ENCODE measurements around the gene UBC.
"Not testable (repeated sequence)": the region's sequence is repeated elsewhere in the genome, so short reads cannot be mapped to it uniquely, and the experiment has no call there.

DNA sequence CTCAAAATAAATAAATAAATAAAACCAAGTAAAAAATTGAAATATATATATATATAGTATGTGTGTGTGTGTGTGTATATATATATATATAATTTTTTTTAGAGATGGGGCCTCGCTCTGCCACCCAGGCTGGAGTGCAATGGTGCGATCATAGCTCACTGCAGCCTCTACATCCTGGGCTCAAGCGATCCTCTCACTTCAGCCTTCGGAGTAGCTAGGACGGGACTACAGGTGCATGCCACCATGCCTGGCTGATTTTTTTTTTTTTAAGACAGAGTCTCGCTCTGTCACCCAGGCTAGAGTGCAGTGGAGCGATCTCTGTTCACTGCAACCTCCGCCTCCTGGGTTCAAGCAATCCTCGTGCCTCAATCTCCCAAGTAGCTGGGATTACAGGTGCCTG is 26.7 kb downstream of the UBC start:
- TF ChIP-seq, protein P1, sequence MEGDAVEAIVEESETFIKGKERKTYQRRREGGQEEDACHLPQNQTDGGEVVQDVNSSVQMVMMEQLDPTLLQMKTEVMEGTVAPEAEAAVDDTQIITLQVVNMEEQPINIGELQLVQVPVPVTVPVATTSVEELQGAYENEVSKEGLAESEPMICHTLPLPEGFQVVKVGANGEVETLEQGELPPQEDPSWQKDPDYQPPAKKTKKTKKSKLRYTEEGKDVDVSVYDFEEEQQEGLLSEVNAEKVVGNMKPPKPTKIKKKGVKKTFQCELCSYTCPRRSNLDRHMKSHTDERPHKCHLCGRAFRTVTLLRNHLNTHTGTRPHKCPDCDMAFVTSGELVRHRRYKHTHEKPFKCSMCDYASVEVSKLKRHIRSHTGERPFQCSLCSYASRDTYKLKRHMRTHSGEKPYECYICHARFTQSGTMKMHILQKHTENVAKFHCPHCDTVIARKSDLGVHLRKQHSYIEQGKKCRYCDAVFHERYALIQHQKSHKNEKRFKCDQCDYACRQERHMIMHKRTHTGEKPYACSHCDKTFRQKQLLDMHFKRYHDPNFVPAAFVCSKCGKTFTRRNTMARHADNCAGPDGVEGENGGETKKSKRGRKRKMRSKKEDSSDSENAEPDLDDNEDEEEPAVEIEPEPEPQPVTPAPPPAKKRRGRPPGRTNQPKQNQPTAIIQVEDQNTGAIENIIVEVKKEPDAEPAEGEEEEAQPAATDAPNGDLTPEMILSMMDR (IDR thresholded peaks at IDR 0.05): not testable (repeated sequence)
- TF ChIP-seq POLR2AphosphoS5, POLR2A (IDR thresholded peaks at IDR 0.05): not testable (repeated sequence)

All from breast epithelium (tissue), 3 donors.